ENCODE measurements around the gene CALN1.

CALN1 gene

DNA sequence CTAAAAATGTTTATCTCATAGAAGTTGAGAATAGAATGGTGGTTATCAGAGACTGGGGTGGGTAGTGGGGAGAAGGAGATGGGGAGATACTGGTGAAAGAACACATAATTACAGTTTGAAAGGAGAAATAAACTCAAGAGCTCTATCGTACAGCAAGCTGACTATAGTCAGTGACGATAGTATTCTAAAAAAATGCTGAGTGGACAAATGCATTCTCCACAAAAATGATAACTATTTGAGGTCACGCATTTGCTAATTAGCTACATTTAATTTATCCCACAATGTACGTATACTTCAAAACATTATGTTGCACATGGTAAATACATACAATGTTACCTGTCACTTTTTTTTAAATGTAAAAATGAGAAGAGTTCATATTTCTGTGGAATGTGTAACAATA is 507.7 kb downstream of the CALN1 start:
- H3K79me2 ChIP-seq, result no peaks in the 10 kb centered on the region
- no peak overlapping the region for H2AFZ ChIP-seq
- no peaks in the 10 kb centered on the region for H3K27me3 ChIP-seq (ENCODE audit: control insufficient read depth, insufficient read depth, low read length)
- H3K27ac ChIP-seq, result no peak overlapping the region
- H3K4me1 ChIP-seq, result no peaks in the 10 kb centered on the region
- TF ChIP-seq, protein P1, sequence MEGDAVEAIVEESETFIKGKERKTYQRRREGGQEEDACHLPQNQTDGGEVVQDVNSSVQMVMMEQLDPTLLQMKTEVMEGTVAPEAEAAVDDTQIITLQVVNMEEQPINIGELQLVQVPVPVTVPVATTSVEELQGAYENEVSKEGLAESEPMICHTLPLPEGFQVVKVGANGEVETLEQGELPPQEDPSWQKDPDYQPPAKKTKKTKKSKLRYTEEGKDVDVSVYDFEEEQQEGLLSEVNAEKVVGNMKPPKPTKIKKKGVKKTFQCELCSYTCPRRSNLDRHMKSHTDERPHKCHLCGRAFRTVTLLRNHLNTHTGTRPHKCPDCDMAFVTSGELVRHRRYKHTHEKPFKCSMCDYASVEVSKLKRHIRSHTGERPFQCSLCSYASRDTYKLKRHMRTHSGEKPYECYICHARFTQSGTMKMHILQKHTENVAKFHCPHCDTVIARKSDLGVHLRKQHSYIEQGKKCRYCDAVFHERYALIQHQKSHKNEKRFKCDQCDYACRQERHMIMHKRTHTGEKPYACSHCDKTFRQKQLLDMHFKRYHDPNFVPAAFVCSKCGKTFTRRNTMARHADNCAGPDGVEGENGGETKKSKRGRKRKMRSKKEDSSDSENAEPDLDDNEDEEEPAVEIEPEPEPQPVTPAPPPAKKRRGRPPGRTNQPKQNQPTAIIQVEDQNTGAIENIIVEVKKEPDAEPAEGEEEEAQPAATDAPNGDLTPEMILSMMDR (IDR thresholded peaks at IDR 0.05), result no peak
- no peaks in the 10 kb centered on the region for H3K36me3 ChIP-seq (ENCODE audit: control insufficient read depth, insufficient read depth, low read length)
- H3K9ac ChIP-seq, result no peak overlapping the region
- H3K9me3 ChIP-seq (ENCODE audit: control insufficient read depth, low read length), result no peaks in the 10 kb centered on the region
- H3K4me3 ChIP-seq (ENCODE audit: low read depth, low read length), result no peak overlapping the region
- H3K4me2 ChIP-seq (ENCODE audit: low read length), result no peak overlapping the region

DNA sequence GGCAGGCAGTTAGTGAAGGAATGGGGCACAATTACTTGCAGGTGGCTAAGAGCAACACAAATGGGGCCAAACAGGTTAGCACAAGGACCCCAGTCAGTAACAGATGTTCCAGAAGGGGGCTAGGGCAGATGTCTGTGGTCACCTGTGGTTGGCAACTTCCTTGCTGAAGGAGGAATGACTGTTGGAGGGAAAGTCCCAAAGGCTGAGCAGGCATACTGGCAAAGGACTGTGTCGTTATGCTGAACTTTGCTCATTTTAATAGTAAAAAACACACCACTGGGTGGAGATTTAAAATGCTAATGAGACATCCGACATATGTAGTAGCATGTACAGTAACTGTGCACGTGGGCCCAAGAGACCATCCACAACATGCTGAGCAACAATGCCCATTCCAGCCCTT is 511.6 kb downstream of the CALN1 start:
- Histone ChIP-seq H3K79me2 (no peaks in the 10 kb centered on the region), H3K36me3 (ENCODE audit: control insufficient read depth, insufficient read depth, low read length) (no peaks in the 10 kb centered on the region), H3K4me3 (ENCODE audit: low read depth, low read length) (no peak overlapping the region), H2AFZ (no peak overlapping the region), H3K9ac (no peak overlapping the region), H3K4me1 (no peaks in the 10 kb centered on the region), H3K27me3 (ENCODE audit: control insufficient read depth, insufficient read depth, low read length) (no peaks in the 10 kb centered on the region), H3K4me2 (ENCODE audit: low read length) (no peak overlapping the region), H3K9me3 (ENCODE audit: control insufficient read depth, low read length) (no peaks in the 10 kb centered on the region), H3K27ac (no peak overlapping the region)
- TF ChIP-seq, protein P1 (IDR thresholded peaks at IDR 0.05), result no peak

DNA sequence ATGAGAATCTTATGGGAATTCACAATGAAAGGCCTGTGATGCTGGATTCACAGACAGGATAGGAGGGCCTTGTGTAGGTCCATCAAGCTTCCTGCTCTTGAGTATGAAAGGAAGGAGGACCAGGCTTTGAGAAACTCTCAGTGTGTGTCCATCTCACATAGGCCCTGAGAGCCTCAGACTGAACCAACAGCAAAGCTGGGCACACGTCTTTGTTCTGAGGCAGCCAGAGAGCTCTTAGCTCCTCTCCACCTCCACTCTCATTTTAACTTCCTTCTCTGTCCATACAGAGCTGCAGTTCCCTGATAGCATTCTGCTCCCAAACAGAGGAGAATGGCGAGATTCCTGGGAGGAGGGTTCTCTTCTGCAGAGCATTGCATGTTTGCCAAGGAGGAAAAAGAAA is 515.6 kb downstream of the CALN1 start:
- H3K4me3 ChIP-seq (ENCODE audit: low read depth, low read length), result no peak overlapping the region
- H3K4me2 ChIP-seq (ENCODE audit: low read length), result no peak overlapping the region
- TF ChIP-seq, protein P1 (IDR thresholded peaks at IDR 0.05), result no peak
- H3K79me2 ChIP-seq, result no peaks in the 10 kb centered on the region
- H3K36me3 ChIP-seq (ENCODE audit: control insufficient read depth, insufficient read depth, low read length), result no peaks in the 10 kb centered on the region
- H3K27me3 ChIP-seq (ENCODE audit: control insufficient read depth, insufficient read depth, low read length), result no peaks in the 10 kb centered on the region
- no peaks in the 10 kb centered on the region for H3K9me3 ChIP-seq (ENCODE audit: control insufficient read depth, low read length)
- no peak overlapping the region for H3K27ac ChIP-seq
- H2AFZ ChIP-seq, result no peak overlapping the region
- H3K4me1 ChIP-seq, result no peaks in the 10 kb centered on the region
- no peak overlapping the region for H3K9ac ChIP-seq

DNA sequence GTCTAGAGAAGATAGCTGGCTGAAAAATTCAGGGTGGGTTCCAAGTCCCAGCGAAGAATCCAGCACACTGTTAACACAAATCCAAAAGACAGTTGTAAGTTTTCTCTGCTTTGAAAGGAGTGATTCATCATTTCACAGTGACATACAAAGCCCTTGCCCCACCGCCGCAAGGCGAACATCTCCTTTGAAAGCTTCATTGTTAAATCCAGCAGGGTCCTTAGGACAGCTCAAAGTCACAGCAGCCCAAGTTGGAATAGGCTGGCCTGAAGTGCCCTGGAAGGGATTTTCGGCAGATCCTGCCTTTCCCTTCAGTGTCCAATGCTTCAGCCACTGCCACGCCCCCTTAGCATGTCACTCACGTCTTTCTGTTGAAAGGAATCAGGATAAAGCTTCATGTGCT is 526.1 kb downstream of the CALN1 start:
- Histone ChIP-seq H3K9ac (no peak overlapping the region), H3K36me3 (ENCODE audit: control insufficient read depth, insufficient read depth, low read length) (no peaks in the 10 kb centered on the region), H3K27ac (no peak overlapping the region), H2AFZ (no peak overlapping the region), H3K79me2 (no peaks in the 10 kb centered on the region), H3K4me1 (no peaks in the 10 kb centered on the region), H3K27me3 (ENCODE audit: control insufficient read depth, insufficient read depth, low read length) (no peaks in the 10 kb centered on the region), H3K4me2 (ENCODE audit: low read length) (no peak overlapping the region), H3K4me3 (ENCODE audit: low read depth, low read length) (no peak overlapping the region), H3K9me3 (ENCODE audit: control insufficient read depth, low read length) (no peaks in the 10 kb centered on the region)
- TF ChIP-seq, protein P1 (IDR thresholded peaks at IDR 0.05), result no peak

DNA sequence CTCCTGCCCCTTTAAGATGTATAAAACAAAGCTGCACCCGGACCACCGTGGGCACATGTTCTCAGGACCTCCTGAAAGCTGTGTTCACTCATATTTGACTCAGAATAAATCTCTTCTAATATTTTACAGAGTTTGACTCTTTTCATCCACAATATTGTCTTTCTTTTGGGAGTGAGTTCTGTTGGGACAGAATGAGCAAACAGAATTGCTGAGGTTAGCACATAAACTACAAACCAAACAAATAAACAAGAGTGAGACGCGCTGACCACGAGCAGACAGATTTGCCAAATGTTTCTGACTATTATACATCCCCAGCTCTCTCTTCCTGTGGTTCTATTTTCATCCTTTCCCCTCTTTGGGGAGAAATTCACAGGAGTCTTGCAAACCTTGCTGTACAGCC is 526.7 kb downstream of the CALN1 start:
- no peak overlapping the region for H2AFZ ChIP-seq
- H3K4me2 ChIP-seq (ENCODE audit: low read length), result no peak overlapping the region
- H3K27ac ChIP-seq, result no peak overlapping the region
- no peak overlapping the region for H3K4me3 ChIP-seq (ENCODE audit: low read depth, low read length)
- no peaks in the 10 kb centered on the region for H3K36me3 ChIP-seq (ENCODE audit: control insufficient read depth, insufficient read depth, low read length)
- TF ChIP-seq, protein P1 (IDR thresholded peaks at IDR 0.05), result no peak
- H3K9me3 ChIP-seq (ENCODE audit: control insufficient read depth, low read length), result no peaks in the 10 kb centered on the region
- H3K9ac ChIP-seq, result no peak overlapping the region
- H3K79me2 ChIP-seq, result no peaks in the 10 kb centered on the region
- H3K27me3 ChIP-seq (ENCODE audit: control insufficient read depth, insufficient read depth, low read length), result no peaks in the 10 kb centered on the region
- H3K4me1 ChIP-seq, result no peaks in the 10 kb centered on the region

Data from parathyroid adenoma (tissue), 2 donors.